AG09319 (cell line): ENCODE data around the gene TTC16.

Source experiments
- DNase-seq: peaks from one replicate; pipeline ENCODE4 v3.0.0-alpha.2; 2010; ENCODE audit warnings: low read depth; ENCODE audit errors: extremely low read depth
- CTCF ChIP-seq: IDR thresholded peaks from 2 replicates; pipeline ENCODE4 v1.5.1; 2011; ENCODE audit warnings: low read depth, mild to moderate bottlenecking, inconsistent platforms, low read length, moderate library complexity

Gene TTC16

DNA sequence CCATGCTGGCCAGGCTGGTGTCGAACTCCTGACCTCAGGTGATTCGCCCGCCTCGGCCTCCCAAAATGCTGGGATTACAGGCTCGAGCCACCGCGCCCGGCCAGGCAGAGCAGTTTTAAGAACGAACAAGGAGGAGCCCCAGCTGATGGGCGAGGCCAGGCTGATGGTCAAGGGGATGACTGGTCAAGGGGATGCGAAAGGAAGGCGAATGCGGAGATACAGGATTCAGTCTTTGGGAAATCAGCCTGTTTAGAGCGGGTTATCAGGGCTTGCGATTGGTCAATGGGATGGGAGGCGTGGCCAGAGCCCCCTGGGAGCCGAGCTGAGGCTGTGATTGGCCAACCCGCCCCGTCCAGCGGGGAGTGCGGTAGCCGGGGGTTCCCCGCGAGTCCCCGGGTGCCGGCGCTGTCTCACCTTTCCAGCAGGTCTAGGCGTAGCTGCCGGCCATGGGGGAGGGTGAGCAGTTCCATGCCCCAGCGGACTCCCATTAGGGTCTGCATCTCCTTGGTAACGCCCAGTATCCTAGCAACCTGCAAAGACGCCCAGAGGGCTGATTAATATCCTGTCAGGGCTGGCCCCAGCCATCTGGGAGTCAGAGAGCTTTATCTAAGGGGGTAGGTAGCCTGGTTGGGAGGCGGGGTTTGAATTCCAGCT lies 26.7 kb downstream of the TTC16 start:
- peak; percentile 23 for DNase-seq

DNA sequence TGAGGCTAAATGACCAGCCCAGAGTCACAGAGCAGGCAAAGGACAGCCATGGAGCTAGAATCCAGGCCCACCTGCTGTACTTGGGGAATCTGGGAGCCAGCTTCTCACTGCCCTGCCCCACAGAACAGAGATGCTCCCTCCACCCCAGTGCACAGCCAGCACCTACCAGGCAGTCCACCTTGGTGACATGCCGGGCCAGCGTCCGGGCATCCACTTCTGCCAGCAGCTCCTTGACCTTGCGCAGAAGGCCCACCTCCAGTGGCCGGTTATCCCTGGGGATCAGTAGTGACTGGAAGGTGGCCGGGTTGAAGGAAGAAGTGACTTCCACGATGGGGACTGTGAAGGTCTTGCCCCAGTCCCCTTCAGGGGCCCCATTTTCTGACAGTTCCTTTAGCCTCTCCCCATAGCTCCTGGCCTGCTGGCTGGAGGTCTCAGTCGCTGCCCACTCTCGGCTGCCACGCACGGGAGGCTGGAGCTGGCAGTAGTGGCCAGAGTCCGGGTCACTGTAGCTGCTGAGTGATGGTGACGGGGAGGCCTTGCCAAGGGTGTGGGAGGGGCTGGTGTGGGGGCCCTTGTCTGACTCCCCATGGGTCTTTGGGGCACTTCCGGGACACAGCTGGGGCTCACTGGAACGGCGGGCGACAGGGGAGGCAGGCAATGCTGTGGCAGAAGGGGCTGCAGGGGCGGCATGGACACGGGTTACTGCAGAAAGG lies 28.7 kb downstream of the TTC16 start:
- DNase-seq: no peak
- no peak for TF ChIP-seq CTCF

More for the DNA sequence above, 26.7 kb downstream of the TTC16 start:
- no peak for TF ChIP-seq CTCF

DNA sequence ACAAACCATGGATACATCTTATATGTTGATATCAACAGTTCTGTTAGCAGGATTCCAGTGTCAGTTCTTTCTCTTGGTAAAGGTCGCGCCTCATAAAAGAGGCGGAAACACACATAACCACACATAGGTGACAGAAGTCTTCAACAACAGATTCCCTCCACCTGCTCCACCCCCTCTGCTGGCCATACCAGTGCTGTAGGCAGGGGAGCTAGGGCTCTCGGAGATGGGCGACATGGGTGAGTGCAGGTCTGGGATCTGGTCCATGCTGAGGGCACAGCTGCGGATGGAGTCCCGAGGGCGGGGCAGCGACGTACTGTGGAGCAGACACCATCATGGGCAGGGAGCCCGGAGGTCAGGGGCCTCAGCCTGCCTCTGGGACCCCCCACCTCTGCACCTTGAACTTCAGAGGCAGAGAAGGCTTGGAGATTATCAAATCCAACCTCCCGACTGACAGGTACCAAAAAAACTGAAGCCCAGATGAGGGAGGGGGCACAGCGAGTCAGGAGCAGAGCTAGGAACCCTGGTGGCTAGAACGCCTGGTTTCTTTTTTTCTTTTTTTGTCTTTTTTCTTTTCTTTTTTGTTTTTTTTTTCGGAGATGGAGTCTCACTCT lies 31.2 kb downstream of the TTC16 start:
- no peak for TF ChIP-seq CTCF
- no peak for DNase-seq

GRCh38 chr9:127749090-127749787 lies 33.4 kb downstream of the TTC16 start:
- no peak for DNase-seq
- no peak for TF ChIP-seq CTCF

- no peak for DNase-seq
- TF ChIP-seq CTCF: no peak
These were observed 35.6 kb downstream of the TTC16 start for GRCh38 chr9:127751269-127752054.

DNA sequence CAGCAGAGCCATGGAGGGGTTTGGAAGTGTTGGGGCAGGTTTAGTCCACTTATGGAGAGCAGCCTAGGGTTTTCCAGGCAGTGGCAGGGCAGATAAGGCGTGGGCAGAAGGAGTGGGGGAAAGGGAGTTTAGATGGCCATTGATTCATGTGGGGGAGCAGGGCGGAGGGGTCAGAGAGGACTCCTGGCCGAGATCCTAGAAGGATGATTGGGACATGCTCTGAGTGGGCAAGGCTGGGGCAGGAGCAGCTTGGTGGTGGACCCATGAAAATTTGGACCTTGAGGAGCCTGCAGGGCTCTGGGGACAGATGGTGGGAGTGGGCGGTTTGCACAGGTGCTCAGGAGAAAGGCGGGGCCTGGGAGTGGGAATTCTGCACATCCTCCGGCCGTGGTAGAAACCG lies 37.3 kb downstream of the TTC16 start:
- no peak for TF ChIP-seq CTCF
- no peak for DNase-seq
